A673 (cell line): ENCODE data around the gene UGT1A1. TPM values are rescaled to one million over a fixed set of nuclear protein-coding genes. Genes with fewer than 3 reads are reported as not detected.

Source experiments
- BruUV-seq: library from RNA; stranded (reverse); fragments of 400-500 nt; replicated peaks from 2 replicates; lab custom pipeline; 2021; lab: Mats Ljungman, UMichigan
- CTCF ChIA-PET: fragments of 300-600 bp; sonication (Branson Sonifier 250); formaldehyde crosslinking; loops from one replicate; lab custom pipeline; 2022; ENCODE audit warnings: antibody characterized with exemption; lab: Charles Lee
- POLR2A ChIA-PET: fragments of 300-600 bp; sonication (Branson Sonifier 250); formaldehyde crosslinking; loops from one replicate; lab custom pipeline; 2022; ENCODE audit warnings: antibody characterized with exemption; ENCODE audit not compliant: low non-redundant PET; lab: Charles Lee
- DNase-seq: peaks from one replicate; pipeline ENCODE4 v3.0.0-alpha.2; 2015; ENCODE audit warnings: low spot score
- H3K27ac ChIP-seq: fragments of 200-600 bp; sonication (generic); 2 replicates; pipeline ENCODE4 v1.5.1; 2016; ENCODE audit warnings: mixed run types, low read depth, mild to moderate bottlenecking, mixed read lengths, antibody characterized with exemption, low read length; ENCODE audit not compliant: poor library complexity, severe bottlenecking
- H3K27me3 ChIP-seq: fragments of 200-600 bp; sonication (generic); replicated peaks from 2 replicates; pipeline ENCODE4 v1.6.1; 2017; ENCODE audit warnings: mixed run types, low read depth, mild to moderate bottlenecking, mixed read lengths, antibody characterized with exemption, low read length; ENCODE audit not compliant: insufficient read depth, poor library complexity
- H3K36me3 ChIP-seq: fragments of 200-600 bp; sonication (generic); 2 replicates; pipeline ENCODE4 v1.6.1; 2016; ENCODE audit warnings: mixed run types, mild to moderate bottlenecking, mixed read lengths, antibody characterized with exemption, low read length; ENCODE audit not compliant: insufficient read depth, poor library complexity, severe bottlenecking
- H3K4me1 ChIP-seq: fragments of 200-600 bp; sonication (generic); 2 replicates; pipeline ENCODE4 v1.6.1; 2017; ENCODE audit warnings: mixed run types, mild to moderate bottlenecking, mixed read lengths, antibody characterized with exemption, low read length; ENCODE audit not compliant: insufficient read depth, poor library complexity, severe bottlenecking
- H3K4me3 ChIP-seq: fragments of 200-600 bp; sonication (generic); 2 replicates; pipeline ENCODE4 v1.5.1; 2016; ENCODE audit warnings: low read depth, mixed run types, mild to moderate bottlenecking, mixed read lengths, low read length; ENCODE audit not compliant: poor library complexity, severe bottlenecking
- H3K9me3 ChIP-seq: fragments of 200-600 bp; sonication (generic); 2 replicates; pipeline ENCODE4 v1.6.1; 2016; ENCODE audit warnings: mixed run types, low read depth, mild to moderate bottlenecking, mixed read lengths, antibody characterized with exemption, low read length; ENCODE audit not compliant: poor library complexity, severe bottlenecking
- CTCF ChIP-seq: fragments of 300-800, 200-600 bp; sonication (generic); conservative IDR thresholded peaks from 2 replicates; pipeline ENCODE4 v1.5.1; 2017; ENCODE audit warnings: low read depth, mild to moderate bottlenecking, antibody characterized with exemption, low read length, moderate library complexity, mixed read lengths
- EZH2 ChIP-seq: fragments of 200-600 bp; sonication (generic); IDR thresholded peaks from 2 replicates; pipeline ENCODE4 v1.6.1; 2017; ENCODE audit warnings: borderline replicate concordance, low read depth, mild to moderate bottlenecking, mixed read lengths, antibody characterized with exemption, low read length; ENCODE audit not compliant: poor library complexity, severe bottlenecking
- intact Hi-C: fragments of 100-400 bp; cut with micrococcal nuclease; formaldehyde crosslinking; loops from one replicate; pipeline ENCODE4 v1.10.0; 2022; ENCODE audit not compliant: unreplicated experiment
- total RNA-seq: library from RNA; stranded (reverse); gene quantifications from 2 replicates; pipeline ENCODE4 v1.2.3, GENCODE V29; 2021

Gene UGT1A1
- total RNA-seq, 1 experiment from 2014 or later, result not detected

GRCh38 chr2:233817361-233817911, 57.4 kb downstream of the UGT1A1 start:
- intact Hi-C loops, result no loop called here
- H3K27me3 ChIP-seq, result no peaks in the 10 kb centered on the region
- BruUV-seq, result no TSS peak
- ChIA-PET CTCF (no interaction called here), POLR2A (no interaction called here)
- no peak for DNase-seq
- no peak overlapping the region for H3K27ac ChIP-seq
- no peaks in the 10 kb centered on the region for H3K36me3 ChIP-seq
- no peaks in the 10 kb centered on the region for H3K9me3 ChIP-seq
- H3K4me1 ChIP-seq, result no peaks in the 10 kb centered on the region
- no peak for TF ChIP-seq CTCF
- TF ChIP-seq EZH2, result no peak
- H3K4me3 ChIP-seq, result no peak overlapping the region

- no peaks in the 10 kb centered on the region for H3K36me3 ChIP-seq
- DNase-seq, result no peak
- no peak overlapping the region for H3K27ac ChIP-seq
- TF ChIP-seq EZH2 (no peak), CTCF (no peak)
- no peaks in the 10 kb centered on the region for H3K9me3 ChIP-seq
- H3K27me3 ChIP-seq, result no peaks in the 10 kb centered on the region
- ChIA-PET CTCF (no interaction called here), POLR2A (no interaction called here)
- no TSS peak for BruUV-seq
- no peaks in the 10 kb centered on the region for H3K4me1 ChIP-seq
- H3K4me3 ChIP-seq, result no peak overlapping the region
- intact Hi-C loops, result no loop called here
Observed at GRCh38 chr2:233817995-233818638, 58.0 kb downstream of the UGT1A1 start.

- H3K9me3 ChIP-seq, result no peaks in the 10 kb centered on the region
- DNase-seq, result no peak
- ChIA-PET POLR2A (no interaction called here), CTCF (no interaction called here)
- H3K36me3 ChIP-seq, result no peaks in the 10 kb centered on the region
- no peaks in the 10 kb centered on the region for H3K4me1 ChIP-seq
- no peak overlapping the region for H3K4me3 ChIP-seq
- no peak overlapping the region for H3K27ac ChIP-seq
- intact Hi-C loops, result no loop called here
- H3K27me3 ChIP-seq, result no peaks in the 10 kb centered on the region
- TF ChIP-seq EZH2 (no peak), CTCF (no peak)
- no TSS peak for BruUV-seq
Observed at GRCh38 chr2:233818639-233819621, 58.9 kb downstream of the UGT1A1 start.
